ENCODE measurements around the gene FYN. TPM values are rescaled to one million over a fixed set of nuclear protein-coding genes. Genes with fewer than 3 reads are reported as not detected.

Gene FYN
- total RNA-seq, 1 experiment from 2014 or later = 18.5 TPM

- Histone ChIP-seq H3K4me1 (ENCODE audit: control insufficient read depth in 1 of 2, insufficient read depth in 2 of 2, low read length in 2 of 2) (no peaks in the 10 kb centered on the region), H3K9me2 (ENCODE audit: insufficient read depth) (no peaks in the 10 kb centered on the region), H3K79me2 (ENCODE audit: insufficient read depth, low read length) (no peaks in the 10 kb centered on the region), H3K9me3 (ENCODE audit: control insufficient read depth in 1 of 2, insufficient read depth in 1 of 2, low read depth in 1 of 2, low read length in 2 of 2) (no peaks in the 10 kb centered on the region), H4K20me1 (ENCODE audit: insufficient read depth) (no peaks in the 10 kb centered on the region), H3K36me3 (ENCODE audit: control insufficient read depth in 1 of 2, insufficient read depth in 2 of 2, low read length in 2 of 2) (no peaks in the 10 kb centered on the region), H3K4me3 (replicated peaks in 1 of 2; ENCODE audit: low read depth in 1 of 2, low read length in 2 of 2) (no peak overlapping the region), H3K27ac (ENCODE audit: low read depth, low read length) (no peak overlapping the region), H3K9ac (ENCODE audit: low read length) (no peak overlapping the region), H3K4me2 (ENCODE audit: low read length) (no peak overlapping the region), H3K27me3 (ENCODE audit: insufficient read depth, low read length) (no peaks in the 10 kb centered on the region), H2AFZ (ENCODE audit: low read depth, low read length, poor library complexity, severe bottlenecking) (no peak overlapping the region)
- intact Hi-C loops (cut with micrococcal nuclease) = no loop called here
- DNase-seq (ENCODE audit: low read depth, low spot score) (no peak), ATAC-seq (no peak)
- BruUV-seq (replicated peaks) = no TSS peak
- CTCF ChIA-PET = no interaction called here
- TF ChIP-seq MAX (IDR thresholded peaks at IDR 0.05) = no peak
- no peak for TF ChIP-seq ZFX (IDR thresholded peaks at IDR 0.05)
- TF ChIP-seq SP1 (IDR thresholded peaks at IDR 0.05; ENCODE audit: low read depth) = no peak
- TF ChIP-seq CBX3 (IDR thresholded peaks at IDR 0.05; ENCODE audit: low read depth) = no peak
- TF ChIP-seq ELF1 (IDR thresholded peaks at IDR 0.05; ENCODE audit: borderline replicate concordance, low read depth) = no peak
- TF ChIP-seq ATF3 (IDR thresholded peaks at IDR 0.05) = no peak
- TF ChIP-seq ZNF274 (IDR thresholded peaks at IDR 0.05; ENCODE audit: low read depth, low read length) = no peak
- no peak for TF ChIP-seq TCF7L2 (IDR thresholded peaks at IDR 0.05; ENCODE audit: borderline replicate concordance, extremely low read depth, insufficient read depth, insufficient read length)
- TF ChIP-seq CEBPB (IDR thresholded peaks at IDR 0.05; ENCODE audit: low read depth) = no peak
- RAD21 ChIA-PET (ENCODE audit: low non-redundant PET in 1 of 2, low total read pairs in 2 of 2, uncharacterized antibody in 2 of 2, unreplicated experiment in 2 of 2) = no interaction called here
- POLR2A ChIA-PET = no interaction called here
Measured at GRCh38 chr6:111890988-111891387, 17.7 kb upstream of the FYN start.

GRCh38 chr6:111888928-111889695 is 15.9 kb upstream of the FYN start:
- intact Hi-C loops (cut with micrococcal nuclease) = no loop called here
- Histone ChIP-seq H3K4me2 (ENCODE audit: low read length) (no peak overlapping the region), H3K9ac (ENCODE audit: low read length) (no peak overlapping the region), H4K20me1 (ENCODE audit: insufficient read depth) (no peaks in the 10 kb centered on the region), H3K9me2 (ENCODE audit: insufficient read depth) (no peaks in the 10 kb centered on the region), H3K27me3 (ENCODE audit: insufficient read depth, low read length) (no peaks in the 10 kb centered on the region), H3K4me3 (replicated peaks in 1 of 2; ENCODE audit: low read depth in 1 of 2, low read length in 2 of 2) (no peak overlapping the region), H2AFZ (ENCODE audit: low read depth, low read length, poor library complexity, severe bottlenecking) (no peak overlapping the region), H3K36me3 (ENCODE audit: control insufficient read depth in 1 of 2, insufficient read depth in 2 of 2, low read length in 2 of 2) (no peaks in the 10 kb centered on the region), H3K9me3 (ENCODE audit: control insufficient read depth in 1 of 2, insufficient read depth in 1 of 2, low read depth in 1 of 2, low read length in 2 of 2) (no peaks in the 10 kb centered on the region), H3K27ac (ENCODE audit: low read depth, low read length) (no peak overlapping the region), H3K4me1 (ENCODE audit: control insufficient read depth in 1 of 2, insufficient read depth in 2 of 2, low read length in 2 of 2) (no peaks in the 10 kb centered on the region), H3K79me2 (ENCODE audit: insufficient read depth, low read length) (no peaks in the 10 kb centered on the region)
- DNase-seq (ENCODE audit: low read depth, low spot score) = no peak
- ChIA-PET RAD21 (ENCODE audit: low non-redundant PET in 1 of 2, low total read pairs in 2 of 2, uncharacterized antibody in 2 of 2, unreplicated experiment in 2 of 2) (no interaction called here), POLR2A (no interaction called here), CTCF (interaction anchor here (1.0 kb wide), 1 partner anchor 16 kb away, joined by 3 read pairs; the partner anchor contains the start of gene FYN)
- BruUV-seq (replicated peaks) = no TSS peak
- no peak for ATAC-seq
- TF ChIP-seq ATF3 (IDR thresholded peaks at IDR 0.05) = no peak
- no peak for TF ChIP-seq ZNF274 (IDR thresholded peaks at IDR 0.05; ENCODE audit: low read depth, low read length)
- no peak for TF ChIP-seq EZH2phosphoT487 (IDR thresholded peaks at IDR 0.05; ENCODE audit: borderline replicate concordance)
- no peak for TF ChIP-seq ELF1 (IDR thresholded peaks at IDR 0.05; ENCODE audit: borderline replicate concordance, low read depth)
- TF ChIP-seq JUND (IDR thresholded peaks at IDR 0.05) = no peak
- no peak for TF ChIP-seq SP1 (IDR thresholded peaks at IDR 0.05; ENCODE audit: low read depth)
- TF ChIP-seq CTCF (IDR thresholded peaks at IDR 0.05 in 2 of 3, conservative IDR thresholded peaks at IDR 0.05 in 1 of 3; ENCODE audit: borderline replicate concordance in 1 of 3, insufficient read depth in 1 of 3, low read depth in 2 of 3, low read length in 2 of 3) = no peak
- TF ChIP-seq CBX3 (IDR thresholded peaks at IDR 0.05; ENCODE audit: low read depth) = no peak
- no peak for TF ChIP-seq EGR1 (IDR thresholded peaks at IDR 0.05; ENCODE audit: low read depth)
- no peak for TF ChIP-seq RAD21 (IDR thresholded peaks at IDR 0.05; ENCODE audit: low read depth)
- TF ChIP-seq POLR2A (IDR thresholded peaks at IDR 0.05; ENCODE audit: borderline replicate concordance, extremely low read depth, insufficient read depth, insufficient read length) = no peak
- TF ChIP-seq CEBPB (IDR thresholded peaks at IDR 0.05; ENCODE audit: low read depth) = no peak
